T-helper 1 cell treated with Interleukin-12 subunit alpha and Interleukin-12 subunit beta and Interleukin-4 antibody, amounts not matched to agents 30 ng/mL and 1 ng/mL, for 36 hours (primary cell): ENCODE results near the gene WNK1. TPM values are rescaled to one million over a fixed set of nuclear protein-coding genes. Genes with fewer than 3 reads are reported as not detected.

Experiments used
- intact Hi-C: fragments of 100-400 bp; cut with micrococcal nuclease; formaldehyde crosslinking; loops from one replicate; pipeline ENCODE4 v1.15.1; 2024
- total RNA-seq: library from RNA; stranded (reverse); gene quantifications from 2 replicates; pipeline ENCODE4 v1.2.3, GENCODE V29; 2022

Gene WNK1
- total RNA-seq, 1 donor from 2014 or later = 182 TPM

- intact Hi-C loops = no loop called here
Measured at GRCh38 chr12:740921-741320, 11.5 kb upstream of the WNK1 start.

GRCh38 chr12:749751-750270 lies 2.6 kb upstream of the WNK1 start:
- intact Hi-C loops = loop anchor here (2.0 to 10.0 kb wide), 4 partner anchors 37 to 1255 kb away; partner anchors contain the start of genes DCP1B and FBXL14

- intact Hi-C loops = loop anchor here (1.0 to 10.0 kb wide), 11 partner anchors 7 to 1254 kb away; partner anchors contain the start of genes DCP1B and FBXL14
Measured at GRCh38 chr12:750366-751191, 1.8 kb upstream of the WNK1 start.

GRCh38 chr12:751192-751998 lies 984 bp upstream of the WNK1 start:
- intact Hi-C loops = loop anchor here (1.0 to 10.0 kb wide), 11 partner anchors 8 to 1253 kb away; partner anchors contain the start of genes DCP1B and FBXL14

- intact Hi-C loops = loop anchor here (1.0 to 10.0 kb wide), 10 partner anchors 79 to 1252 kb away; partner anchors contain the start of genes CCDC77, DCP1B, ERC1 and FBXL14
Measured at GRCh38 chr12:752695-753610, 574 bp downstream of the WNK1 start.

- intact Hi-C loops = loop anchor here (5.0 to 10.0 kb wide), 3 partner anchors 338 to 1251 kb away; partner anchors contain the start of genes DCP1B and FBXL14
Measured at GRCh38 chr12:753611-754472, 1.5 kb downstream of the WNK1 start.

GRCh38 chr12:754473-754820 lies 2.1 kb downstream of the WNK1 start:
- intact Hi-C loops = loop anchor here (5.0 to 10.0 kb wide), 3 partner anchors 338 to 1250 kb away; partner anchors contain the start of genes DCP1B and FBXL14

- intact Hi-C loops = loop anchor here (1.0 to 10.0 kb wide), 4 partner anchors 59 to 1250 kb away; partner anchors contain the start of genes DCP1B and FBXL14
Measured at GRCh38 chr12:754851-755562, 2.6 kb downstream of the WNK1 start.

GRCh38 chr12:759628-760027 lies 7.2 kb downstream of the WNK1 start:
- intact Hi-C loops = loop anchor here (10.0 kb wide), 1 partner anchor 1245 kb away; the partner anchor contains the start of gene DCP1B

GRCh38 chr12:761256-761655 lies 8.9 kb downstream of the WNK1 start:
- intact Hi-C loops = no loop called here

- intact Hi-C loops = loop anchor here (1.0 kb wide), 1 partner anchor 10 kb away; no protein-coding TSS in a partner anchor
Measured at GRCh38 chr12:765840-766239, 13.5 kb downstream of the WNK1 start.

- intact Hi-C loops = no loop called here
Measured at GRCh38 chr12:768434-768833, 16.1 kb downstream of the WNK1 start.

- intact Hi-C loops = no loop called here
Measured at GRCh38 chr12:770479-770878, 18.1 kb downstream of the WNK1 start.

GRCh38 chr12:772056-772697 lies 19.8 kb downstream of the WNK1 start:
- intact Hi-C loops = no loop called here

- intact Hi-C loops = no loop called here
Measured at GRCh38 chr12:774051-774614, 21.8 kb downstream of the WNK1 start.

GRCh38 chr12:775973-776771 lies 23.8 kb downstream of the WNK1 start:
- intact Hi-C loops = loop anchor here (5.0 kb wide), 1 partner anchor 36 kb away; no protein-coding TSS in a partner anchor
